NCI-H446 (cell line): ENCODE data around the gene SFXN5.

Source experiments
- DNase-seq, 2 experiments: peaks; one replicate each; lab custom pipeline; 2025; lab: John Stamatoyannopoulos, UW

The SFXN5 gene

GRCh38 chr2:73043929-73044832 lies 27.3 kb downstream of the SFXN5 start:
- no peak for DNase-seq

- DNase-seq = no peak
Observed at GRCh38 chr2:73043276-73043675, 28.2 kb downstream of the SFXN5 start.

GRCh38 chr2:73037947-73038585 lies 33.4 kb downstream of the SFXN5 start:
- no peak for DNase-seq

GRCh38 chr2:73036766-73037165 lies 34.7 kb downstream of the SFXN5 start:
- no peak for DNase-seq

- DNase-seq = peak in 1 of 2 experiments; percentile 6
Observed at GRCh38 chr2:73035899-73036711, 35.4 kb downstream of the SFXN5 start.

- DNase-seq = no peak
Observed at GRCh38 chr2:73034661-73035375, 36.7 kb downstream of the SFXN5 start.

- no peak for DNase-seq
Observed at GRCh38 chr2:73033766-73034381, 37.6 kb downstream of the SFXN5 start.

GRCh38 chr2:73033142-73033765 lies 38.3 kb downstream of the SFXN5 start:
- no peak for DNase-seq

GRCh38 chr2:73032702-73033097 lies 38.8 kb downstream of the SFXN5 start:
- DNase-seq = no peak

GRCh38 chr2:73031725-73032701 lies 39.5 kb downstream of the SFXN5 start:
- no peak for DNase-seq

GRCh38 chr2:73031095-73031678 lies 40.3 kb downstream of the SFXN5 start:
- no peak for DNase-seq

GRCh38 chr2:73028841-73029240 lies 42.7 kb downstream of the SFXN5 start:
- DNase-seq = no peak

- no peak for DNase-seq
Observed at GRCh38 chr2:73027340-73027739, 44.2 kb downstream of the SFXN5 start.

GRCh38 chr2:73023497-73023896 lies 48.0 kb downstream of the SFXN5 start:
- DNase-seq = no peak

- no peak for DNase-seq
Observed at GRCh38 chr2:73022024-73022568, 49.4 kb downstream of the SFXN5 start.

GRCh38 chr2:73021371-73022010 lies 50.0 kb downstream of the SFXN5 start:
- DNase-seq = no peak

- no peak for DNase-seq
Observed at GRCh38 chr2:73020657-73021370, 50.7 kb downstream of the SFXN5 start.

GRCh38 chr2:73020306-73020656 lies 51.2 kb downstream of the SFXN5 start:
- no peak for DNase-seq
